GM12878 (cell line): ENCODE measurements around the gene FANCI. TPM values are rescaled to one million over a fixed set of nuclear protein-coding genes. Genes with fewer than 3 reads are reported as not detected.

ENCODE experiments used
- ATAC-seq: fragments of 200-7000 bp; cut with Tn5 transposase; 3 replicates; pipeline ENCODE4 v1.9.1; 2020; ENCODE audit warnings: mild to moderate bottlenecking, moderate library complexity
- BruUV-seq: library from RNA; stranded (reverse); fragments of 400-500 nt; replicated peaks from 2 replicates; lab custom pipeline; 2021; lab: Mats Ljungman, UMichigan
- CTCF ChIA-PET: fragments of 300-600 bp; sonication (Branson Sonifier 250); formaldehyde crosslinking; extraction: SDS; loops from one replicate; lab custom pipeline; 2021; ENCODE audit warnings: inconsistent platforms; lab: Yijun Ruan, JAX
- POLR2A ChIA-PET: fragments of 350-600 bp; formaldehyde crosslinking; extraction: SDS; loops from one replicate; lab custom pipeline; 2021; ENCODE audit warnings: inconsistent platforms; lab: Charles Lee
- RAD21 ChIA-PET: fragments of 300-600 bp; sonication (Branson Sonifier 250); formaldehyde crosslinking; loops from one replicate; lab custom pipeline; 2023; ENCODE audit warnings: antibody characterized with exemption; ENCODE audit not compliant: unreplicated experiment; lab: Charles Lee
- SMC1A ChIA-PET: fragments of 300-600 bp; sonication (Branson Sonifier 250); formaldehyde crosslinking; loops from one replicate; lab custom pipeline; 2023; ENCODE audit not compliant: unreplicated experiment, uncharacterized antibody; lab: Charles Lee
- DNase-seq: peaks from one replicate; pipeline ENCODE4 v3.0.0-alpha.2; 2011; ENCODE audit warnings: low read depth, low spot score
- FAIRE-seq: peaks from 3 replicates; lab custom pipeline; 2011; peaks lifted over from hg19 to GRCh38; lab: Jason Lieb, UNC
- H2AFZ ChIP-seq: 2 replicates; pipeline ENCODE4 v1.6.0; 2011; ENCODE audit warnings: low read depth, low read length, control low read depth; ENCODE audit not compliant: control insufficient read depth
- H3K27ac ChIP-seq: 2 replicates; pipeline ENCODE4 v1.5.1; 2011; ENCODE audit warnings: control low read depth; ENCODE audit not compliant: control insufficient read depth, insufficient read depth
- H3K27me3 ChIP-seq, 2 experiments: replicated peaks in 1 of 2; 2 replicates each; pipeline versions ENCODE4 v1.6.0 to v1.6.1; 2011; ENCODE audit warnings: low read length in 1 of 2; ENCODE audit not compliant: control insufficient read depth in 2 of 2, insufficient read depth in 2 of 2
- H3K36me3 ChIP-seq, 2 experiments: 2 replicates each; pipeline ENCODE4 v1.5.1; 2011; ENCODE audit warnings: low read length in 1 of 2; ENCODE audit not compliant: control insufficient read depth in 2 of 2, insufficient read depth in 2 of 2
- H3K4me1 ChIP-seq: 2 replicates; pipeline ENCODE4 v1.6.1; 2011; ENCODE audit warnings: mild to moderate bottlenecking, low read length, moderate library complexity, mixed read lengths; ENCODE audit not compliant: control insufficient read depth, insufficient read depth
- H3K4me2 ChIP-seq: 2 replicates; pipeline ENCODE4 v1.6.0; 2011; ENCODE audit warnings: control low read depth; ENCODE audit not compliant: control insufficient read depth, insufficient read depth
- H3K4me3 ChIP-seq: fragments of 200-600 bp; sonication (generic); 2 replicates; pipeline ENCODE4 v1.5.1; 2016
- H3K79me2 ChIP-seq: 2 replicates; pipeline ENCODE4 v1.6.0; 2011; ENCODE audit warnings: low read length; ENCODE audit not compliant: control insufficient read depth, insufficient read depth
- H3K9ac ChIP-seq: 2 replicates; pipeline ENCODE4 v1.8.0; 2011; ENCODE audit warnings: low read length, control low read depth, mixed read lengths; ENCODE audit not compliant: control insufficient read depth, insufficient read depth
- H3K9me3 ChIP-seq: replicated peaks from 3 replicates; pipeline ENCODE4 v1.5.1; 2011; ENCODE audit warnings: mild to moderate bottlenecking, low read length; ENCODE audit not compliant: control insufficient read depth, insufficient read depth
- H4K20me1 ChIP-seq: 2 replicates; pipeline ENCODE4 v1.6.0; 2011; ENCODE audit not compliant: control insufficient read depth, insufficient read depth
- BMI1 ChIP-seq: fragments of 450-650 bp; IDR thresholded peaks from 2 replicates; pipeline ENCODE4 v1.6.1; 2016; ENCODE audit warnings: mild to moderate bottlenecking, moderate library complexity, borderline replicate concordance
- EZH2 ChIP-seq: IDR thresholded peaks from 2 replicates; pipeline ENCODE4 v1.6.1; 2012; ENCODE audit warnings: low read depth, mild to moderate bottlenecking, control low read depth, inconsistent platforms, low read length, borderline replicate concordance; ENCODE audit not compliant: control insufficient read depth
- RB1 ChIP-seq: fragments of 450-650 bp; formaldehyde crosslinking; IDR thresholded peaks from 2 replicates; pipeline ENCODE4 v1.6.1; 2017; ENCODE audit warnings: mild to moderate bottlenecking, borderline replicate concordance
- REST ChIP-seq: IDR thresholded peaks from 2 replicates; pipeline ENCODE4 v1.6.1; 2012; ENCODE audit warnings: mild to moderate bottlenecking, low read depth, low read length
- SREBF1 ChIP-seq: IDR thresholded peaks from 2 replicates; pipeline ENCODE4 v1.6.1; 2012; ENCODE audit warnings: mild to moderate bottlenecking, low read length
- TAF1 ChIP-seq: IDR thresholded peaks from 2 replicates; pipeline ENCODE4 v1.6.1; 2011; ENCODE audit warnings: mild to moderate bottlenecking, low read depth, low read length, borderline replicate concordance
- WRNIP1 ChIP-seq: IDR thresholded peaks from 2 replicates; pipeline ENCODE4 v1.6.1; 2011; ENCODE audit warnings: low read depth, low read length, improper control_type of control experiment, borderline replicate concordance
- YY1 ChIP-seq: IDR thresholded peaks from 2 replicates; pipeline ENCODE4 v1.6.1; 2011; ENCODE audit warnings: low read depth, mild to moderate bottlenecking, low read length
- WGBS: methylation state at CpG from one replicate; pipeline ENCODE4 v1.1.6; 2016; ENCODE audit warnings: low lambda C conversion rate; ENCODE audit not compliant: insufficient replicate concordance, insufficient coverage; ENCODE audit errors: missing lambda C conversion rate; 5-methylcytosine and 5-hydroxymethylcytosine counted together
- in situ Hi-C: fragments of 300-500 bp; cut with MboI; formaldehyde crosslinking; loops from 9 replicates; pipeline ENCODE4 v1.14.3; 2018; ENCODE audit warnings: mixed read lengths
- intact Hi-C: fragments of 100-400 bp; cut with micrococcal nuclease; formaldehyde crosslinking; loops from one replicate; pipeline ENCODE4 v1.14.2; 2022; ENCODE audit not compliant: unreplicated experiment
- polyA plus RNA-seq, 11 experiments: library from polyadenylated mRNA; depleted of rRNA in 4 of 11; unstranded in 6 of 11; stranded (reverse) in 5 of 11; fragments of >200 nt; fragmentation: Nextera tagmentation in 4 of 11; fragmentation: Illumina TruSeq in 1 of 11; extraction: Ambion mirVana in 4 of 11; extraction: Trizol in 1 of 11; gene quantifications; 1 replicate in 1 of 11; 2 replicates in 10 of 11; pipeline versions ENCODE4 v1.2.1 to v1.2.3, GENCODE V29; 2011 to 2016; ENCODE audit warnings: inconsistent platforms in 2 of 11, missing spikeins in 2 of 11, low read depth in 1 of 11
- total RNA-seq, 4 experiments: library from RNA; depleted of rRNA in 3 of 4; stranded (reverse); fragments of >200 nt in 3 of 4; fragmentation: Illumina TruSeq in 1 of 4; extraction: Trizol in 1 of 4; gene quantifications; 2 replicates each; pipeline versions ENCODE4 v1.2.1 to v1.2.3, GENCODE V29; 2013 to 2021

The FANCI gene
- total and polyA plus RNA-seq, 10 of the 15 experiments (the other 5 are each of a cell fraction or from before 2014, with no cell fraction given) = 38.1 to 129 (median 82.4) TPM

- WGBS = 12% methylated on average over 28 of the region's 31 CpGs
- ChIA-PET CTCF (interaction anchor here (0.6 to 7.5 kb wide), 17 partner anchors 8 to 154 kb away, joined by 3 to 116 read pairs (median 12); partner anchors contain the start of gene POLG), RAD21 (interaction anchor here (0.9 kb wide), 1 partner anchor 60 kb away, joined by 3 read pairs; no protein-coding TSS in a partner anchor), SMC1A (interaction anchor here (0.6 to 2.8 kb wide), 4 partner anchors 8 to 112 kb away, joined by 3 to 21 read pairs (median 10); no protein-coding TSS in a partner anchor), POLR2A (no interaction called here)
- H3K36me3 ChIP-seq = no peaks in the 10 kb centered on the region
- no peak overlapping the region for H3K9ac ChIP-seq
- DNase-seq (no peak), ATAC-seq (no peak), FAIRE-seq (no peak)
- 0 out of 2 replicates have a peak, but pooled peaks cover 3% of the 10 kb centered on the region for H4K20me1 ChIP-seq
- TF ChIP-seq EZH2 = 0 out of 2 replicates have a peak, but pooled peaks have one; percentile 70
- no peak for TF ChIP-seq WRNIP1
- no peak for TF ChIP-seq YY1
- BruUV-seq = no TSS peak
- intact Hi-C loops (no loop called here), in situ Hi-C loops (loop anchor here (5.0 kb wide), 1 partner anchor 72 kb away; no protein-coding TSS in a partner anchor)
- no peak overlapping the region for H3K4me2 ChIP-seq
- H3K9me3 ChIP-seq = no peaks in the 10 kb centered on the region
- no peak overlapping the region for H3K27ac ChIP-seq
- H3K79me2 ChIP-seq = no peaks in the 10 kb centered on the region
- no peaks in the 10 kb centered on the region for H3K4me1 ChIP-seq
- no peak overlapping the region for H2AFZ ChIP-seq
- H3K27me3 ChIP-seq = peaks cover 18 to 35% of the 10 kb centered on the region in 2 experiments
- no peak overlapping the region for H3K4me3 ChIP-seq
Measured at GRCh38 chr15:89360294-89360971, 116.7 kb downstream of the FANCI start.

GRCh38 chr15:89361451-89362202, 117.8 kb downstream of the FANCI start:
- ChIA-PET CTCF (interaction anchor here (0.7 to 7.0 kb wide), 2 partner anchors 66 to 717 kb away, joined by 3 to 94 read pairs; no protein-coding TSS in a partner anchor), POLR2A (no interaction called here), SMC1A (no interaction called here), RAD21 (interaction anchor here (0.7 kb wide), 1 partner anchor 110 kb away, joined by 3 read pairs; no protein-coding TSS in a partner anchor)
- H3K27ac ChIP-seq = no peak overlapping the region
- intact Hi-C loops = no loop called here
- 0 out of 2 replicates have a peak, but pooled peaks cover 3% of the 10 kb centered on the region for H4K20me1 ChIP-seq
- H3K27me3 ChIP-seq = peaks cover 20 to 33% of the 10 kb centered on the region in 2 experiments
- TF ChIP-seq RB1 (no peak), SREBF1 (no peak), REST (peak; percentile 96), BMI1 (no peak), TAF1 (no peak)
- no peak for DNase-seq
- no peaks in the 10 kb centered on the region for H3K79me2 ChIP-seq
- H2AFZ ChIP-seq = no peak overlapping the region
- H3K4me1 ChIP-seq = no peaks in the 10 kb centered on the region
- in situ Hi-C loops = loop anchor here (5.0 kb wide), 1 partner anchor 71 kb away; no protein-coding TSS in a partner anchor
- no peaks in the 10 kb centered on the region for H3K36me3 ChIP-seq
- BruUV-seq = no TSS peak
- H3K4me2 ChIP-seq = no peak overlapping the region
- WGBS = 33% methylated on average over 41 of the region's 41 CpGs
- no peak overlapping the region for H3K4me3 ChIP-seq
- no peaks in the 10 kb centered on the region for H3K9me3 ChIP-seq
- H3K9ac ChIP-seq = no peak overlapping the region
- no peak for ATAC-seq
- FAIRE-seq = no peak
